HCT116 (cell line): ENCODE data around the gene MTSS2. TPM values are rescaled to one million over a fixed set of nuclear protein-coding genes. Genes with fewer than 3 reads are reported as not detected.

Source experiments
- ATAC-seq: fragments of 200-7000 bp; cut with Tn5 transposase; 2 replicates; pipeline ENCODE4 v1.9.1; 2020; ENCODE audit warnings: mild to moderate bottlenecking, moderate library complexity
- BruUV-seq: library from RNA; stranded (reverse); fragments of 400-500 nt; replicated peaks from 2 replicates; lab custom pipeline; 2021; lab: Mats Ljungman, UMichigan
- CTCF ChIA-PET: fragments of 300-600 bp; sonication (Branson Sonifier 250); formaldehyde crosslinking; loops from one replicate; lab custom pipeline; 2021; ENCODE audit warnings: antibody characterized with exemption; lab: Charles Lee
- POLR2A ChIA-PET: fragments of 300-600, 350-600 bp; sonication (Branson Sonifier 250); formaldehyde crosslinking; loops from one replicate; lab custom pipeline; 2021; ENCODE audit warnings: antibody characterized with exemption; lab: Charles Lee
- RAD21 ChIA-PET, 2 experiments: fragments of 300-600 bp; sonication (Branson Sonifier 250); formaldehyde crosslinking; loops; one replicate each; lab custom pipeline; 2023; ENCODE audit warnings: low total read pairs in 2 of 2; ENCODE audit not compliant: uncharacterized antibody in 2 of 2, unreplicated experiment in 2 of 2, low non-redundant PET in 1 of 2; lab: Charles Lee
- DNase-seq: peaks from one replicate; pipeline ENCODE4 v3.0.0-alpha.2; 2010; ENCODE audit warnings: low read depth, low spot score
- H2AFZ ChIP-seq: fragments of 200-600 bp; shearing (Covaris generic), sonication (generic); 2 replicates; pipeline ENCODE4 v1.6.1; 2017; ENCODE audit warnings: low read depth, mixed run types, mixed read lengths, antibody characterized with exemption, low read length; ENCODE audit not compliant: poor library complexity, severe bottlenecking
- H3K27ac ChIP-seq: 2 replicates; pipeline ENCODE4 v1.5.1; 2012; ENCODE audit warnings: low read depth, low read length
- H3K27me3 ChIP-seq: fragments of 200-600 bp; sonication (generic); 2 replicates; pipeline ENCODE4 v1.6.1; 2016; ENCODE audit warnings: mixed run types, low read length, mixed read lengths; ENCODE audit not compliant: insufficient read depth
- H3K36me3 ChIP-seq, 2 experiments: fragments of 200-500 bp in 1 of 2; fragments of 200-600 bp in 1 of 2; sonication (Bioruptor generic) in 1 of 2; sonication (generic) in 1 of 2; 2 replicates each; pipeline versions ENCODE4 v1.5.1 to v1.6.1; 2014 to 2016; ENCODE audit warnings: low read length in 2 of 2, inconsistent platforms in 1 of 2, mixed read lengths in 1 of 2, mixed run types in 1 of 2; ENCODE audit not compliant: insufficient read depth in 2 of 2, control insufficient read depth in 1 of 2
- H3K4me1 ChIP-seq, 2 experiments: fragments of 200-600 bp in 1 of 2; sonication (generic) in 1 of 2; 2 replicates each; pipeline versions ENCODE4 v1.5.1 to v1.6.1; 2012 to 2017; ENCODE audit warnings: low read length in 2 of 2, inconsistent platforms in 1 of 2, mild to moderate bottlenecking in 1 of 2, mixed read lengths in 1 of 2, mixed run types in 1 of 2, moderate library complexity in 1 of 2; ENCODE audit not compliant: insufficient read depth in 2 of 2, control insufficient read depth in 1 of 2
- H3K4me2 ChIP-seq: fragments of 200-600 bp; sonication (generic); 2 replicates; pipeline ENCODE4 v1.6.1; 2017; ENCODE audit warnings: mixed run types, low read length, mixed read lengths
- H3K4me3 ChIP-seq, 2 experiments: fragments of 200-600 bp in 1 of 2; sonication (generic) in 1 of 2; replicated peaks in 1 of 2; 2 replicates each; pipeline ENCODE4 v1.5.1; 2011 to 2016; ENCODE audit warnings: low read length in 2 of 2, control low read depth in 1 of 2, low read depth in 1 of 2, mild to moderate bottlenecking in 1 of 2, mixed read lengths in 1 of 2, mixed run types in 1 of 2
- H3K79me2 ChIP-seq: fragments of 200-600 bp; sonication (generic); 2 replicates; pipeline ENCODE4 v1.6.1; 2017; ENCODE audit warnings: mild to moderate bottlenecking, mixed run types, low read length, moderate library complexity, mixed read lengths; ENCODE audit not compliant: insufficient read depth
- H3K9ac ChIP-seq: fragments of 200-600 bp; sonication (generic); 2 replicates; pipeline ENCODE4 v1.6.1; 2016; ENCODE audit warnings: low read length, mixed read lengths
- H3K9me2 ChIP-seq: fragments of 200-600 bp; sonication (generic), shearing (Covaris generic); 2 replicates; pipeline ENCODE4 v1.6.1; 2017; ENCODE audit warnings: mixed run types, mild to moderate bottlenecking, moderate library complexity; ENCODE audit not compliant: insufficient read depth
- H3K9me3 ChIP-seq, 2 experiments: fragments of 200-500 bp in 1 of 2; fragments of 200-600 bp in 1 of 2; sonication (Bioruptor generic) in 1 of 2; sonication (generic) in 1 of 2; 2 replicates each; pipeline ENCODE4 v1.6.1; 2014 to 2017; ENCODE audit warnings: low read length in 2 of 2, mixed read lengths in 2 of 2, inconsistent platforms in 1 of 2, low read depth in 1 of 2, mild to moderate bottlenecking in 1 of 2, mixed run types in 1 of 2, moderate library complexity in 1 of 2; ENCODE audit not compliant: control insufficient read depth in 1 of 2, insufficient read depth in 1 of 2
- H4K20me1 ChIP-seq: fragments of 200-600 bp; sonication (generic), shearing (Covaris generic); 2 replicates; pipeline ENCODE4 v1.6.1; 2017; ENCODE audit warnings: mixed run types, mild to moderate bottlenecking, moderate library complexity; ENCODE audit not compliant: insufficient read depth
- CEBPB ChIP-seq: IDR thresholded peaks from 2 replicates; pipeline ENCODE4 v1.6.1; 2012; ENCODE audit warnings: low read depth
- EGR1 ChIP-seq: IDR thresholded peaks from 2 replicates; pipeline ENCODE4 v1.6.1; 2012; ENCODE audit warnings: low read depth
- FOSL1 ChIP-seq: IDR thresholded peaks from 2 replicates; pipeline ENCODE4 v1.6.1; 2012; ENCODE audit warnings: low read depth
- JUND ChIP-seq: IDR thresholded peaks from 2 replicates; pipeline ENCODE4 v1.6.1; 2012
- MAX ChIP-seq: IDR thresholded peaks from 2 replicates; pipeline ENCODE4 v1.6.1; 2012
- POLR2AphosphoS5 ChIP-seq: IDR thresholded peaks from 2 replicates; pipeline ENCODE4 v1.6.1; 2011; ENCODE audit warnings: mild to moderate bottlenecking, low read depth, low read length, moderate library complexity
- SIN3A ChIP-seq: IDR thresholded peaks from 2 replicates; pipeline ENCODE4 v1.6.1; 2012; ENCODE audit warnings: low read depth
- SP1 ChIP-seq: IDR thresholded peaks from 2 replicates; pipeline ENCODE4 v1.6.1; 2012; ENCODE audit warnings: low read depth
- SRF ChIP-seq: IDR thresholded peaks from 2 replicates; pipeline ENCODE4 v1.6.1; 2012; ENCODE audit warnings: low read depth
- YY1 ChIP-seq: IDR thresholded peaks from 2 replicates; pipeline ENCODE4 v1.6.1; 2011; ENCODE audit warnings: low read length, low read depth, moderate library complexity, mild to moderate bottlenecking; ENCODE audit not compliant: insufficient replicate concordance; ENCODE audit errors: extremely low read depth
- ZFX ChIP-seq: fragments of 450-650 bp; IDR thresholded peaks from 2 replicates; pipeline ENCODE4 v1.6.1; 2017
- ZNF274 ChIP-seq: fragments of 200-500 bp; sonication (Bioruptor generic); IDR thresholded peaks from 2 replicates; pipeline ENCODE4 v1.6.1; 2014; ENCODE audit warnings: mild to moderate bottlenecking, low read depth, low read length, inconsistent platforms
- intact Hi-C: fragments of 100-400 bp; cut with micrococcal nuclease; formaldehyde crosslinking; loops from 2 replicates; pipeline ENCODE4 v1.10.0; 2022
- total RNA-seq: library from RNA; stranded (reverse); gene quantifications from one replicate; pipeline ENCODE4 v1.2.1, GENCODE V29; 2021; ENCODE audit not compliant: unreplicated experiment
- TF ChIP-seq, protein P1 (sequence below), 3 experiments: fragments of 200-600 bp in 1 of 3; sonication (generic) in 1 of 3; IDR thresholded peaks in 2 of 3; conservative IDR thresholded peaks in 1 of 3; 2 replicates each; pipeline ENCODE4 v1.5.1; 2012 to 2017; ENCODE audit warnings: low read depth in 2 of 3, low read length in 2 of 3, antibody characterized with exemption in 1 of 3, borderline replicate concordance in 1 of 3, control low read depth in 1 of 3, mild to moderate bottlenecking in 1 of 3, mixed read lengths in 1 of 3, mixed run types in 1 of 3, moderate library complexity in 1 of 3; ENCODE audit not compliant: insufficient read depth in 1 of 3
- TF ChIP-seq, protein P2 (sequence below): IDR thresholded peaks from 2 replicates; pipeline ENCODE4 v1.6.1; 2011; ENCODE audit warnings: mild to moderate bottlenecking, low read length, moderate library complexity; ENCODE audit not compliant: insufficient replicate concordance; ENCODE audit errors: extremely low read depth
- TF ChIP-seq, protein P3 (sequence below): IDR thresholded peaks from 2 replicates; pipeline ENCODE4 v1.6.1; 2012

Gene MTSS2
- total RNA-seq, 1 experiment from 2014 or later: 41.8 TPM

- intact Hi-C loops: no loop called here
- CTCF ChIA-PET: interaction anchor here (0.8 kb wide), 1 partner anchor 105 kb away, joined by 3 read pairs; no protein-coding TSS in a partner anchor
- H3K9me2 ChIP-seq: no peaks in the 10 kb centered on the region
- H2AFZ ChIP-seq: no peak overlapping the region
- peaks cover 4 to 6% of the 10 kb centered on the region in 2 experiments; a peak in 3 of 4 replicates for H3K36me3 ChIP-seq
- no peak overlapping the region for H3K27ac ChIP-seq
- H3K4me3 ChIP-seq: no peak overlapping the region
- POLR2A ChIA-PET: no interaction called here
- no peaks in the 10 kb centered on the region for H3K4me1 ChIP-seq
- RAD21 ChIA-PET: no interaction called here
- H3K4me2 ChIP-seq: no peak overlapping the region
- TF ChIP-seq ZNF274 (no peak), CEBPB (no peak), MAX (no peak), ZFX (no peak), FOSL1 (no peak), SRF (no peak), EGR1 (no peak), SIN3A (no peak), POLR2AphosphoS5 (no peak), JUND (no peak), YY1 (no peak), SP1 (no peak)
- TF ChIP-seq, protein P1, sequence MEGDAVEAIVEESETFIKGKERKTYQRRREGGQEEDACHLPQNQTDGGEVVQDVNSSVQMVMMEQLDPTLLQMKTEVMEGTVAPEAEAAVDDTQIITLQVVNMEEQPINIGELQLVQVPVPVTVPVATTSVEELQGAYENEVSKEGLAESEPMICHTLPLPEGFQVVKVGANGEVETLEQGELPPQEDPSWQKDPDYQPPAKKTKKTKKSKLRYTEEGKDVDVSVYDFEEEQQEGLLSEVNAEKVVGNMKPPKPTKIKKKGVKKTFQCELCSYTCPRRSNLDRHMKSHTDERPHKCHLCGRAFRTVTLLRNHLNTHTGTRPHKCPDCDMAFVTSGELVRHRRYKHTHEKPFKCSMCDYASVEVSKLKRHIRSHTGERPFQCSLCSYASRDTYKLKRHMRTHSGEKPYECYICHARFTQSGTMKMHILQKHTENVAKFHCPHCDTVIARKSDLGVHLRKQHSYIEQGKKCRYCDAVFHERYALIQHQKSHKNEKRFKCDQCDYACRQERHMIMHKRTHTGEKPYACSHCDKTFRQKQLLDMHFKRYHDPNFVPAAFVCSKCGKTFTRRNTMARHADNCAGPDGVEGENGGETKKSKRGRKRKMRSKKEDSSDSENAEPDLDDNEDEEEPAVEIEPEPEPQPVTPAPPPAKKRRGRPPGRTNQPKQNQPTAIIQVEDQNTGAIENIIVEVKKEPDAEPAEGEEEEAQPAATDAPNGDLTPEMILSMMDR (IDR thresholded peaks at IDR 0.05 in 2 of 3, conservative IDR thresholded peaks at IDR 0.05 in 1 of 3; ENCODE audit: borderline replicate concordance in 1 of 3, insufficient read depth in 1 of 3, low read depth in 2 of 3, low read length in 2 of 3): no peak
- TF ChIP-seq, protein P2, sequence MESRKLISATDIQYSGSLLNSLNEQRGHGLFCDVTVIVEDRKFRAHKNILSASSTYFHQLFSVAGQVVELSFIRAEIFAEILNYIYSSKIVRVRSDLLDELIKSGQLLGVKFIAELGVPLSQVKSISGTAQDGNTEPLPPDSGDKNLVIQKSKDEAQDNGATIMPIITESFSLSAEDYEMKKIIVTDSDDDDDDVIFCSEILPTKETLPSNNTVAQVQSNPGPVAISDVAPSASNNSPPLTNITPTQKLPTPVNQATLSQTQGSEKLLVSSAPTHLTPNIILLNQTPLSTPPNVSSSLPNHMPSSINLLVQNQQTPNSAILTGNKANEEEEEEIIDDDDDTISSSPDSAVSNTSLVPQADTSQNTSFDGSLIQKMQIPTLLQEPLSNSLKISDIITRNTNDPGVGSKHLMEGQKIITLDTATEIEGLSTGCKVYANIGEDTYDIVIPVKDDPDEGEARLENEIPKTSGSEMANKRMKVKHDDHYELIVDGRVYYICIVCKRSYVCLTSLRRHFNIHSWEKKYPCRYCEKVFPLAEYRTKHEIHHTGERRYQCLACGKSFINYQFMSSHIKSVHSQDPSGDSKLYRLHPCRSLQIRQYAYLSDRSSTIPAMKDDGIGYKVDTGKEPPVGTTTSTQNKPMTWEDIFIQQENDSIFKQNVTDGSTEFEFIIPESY: no peak
- TF ChIP-seq, protein P3, sequence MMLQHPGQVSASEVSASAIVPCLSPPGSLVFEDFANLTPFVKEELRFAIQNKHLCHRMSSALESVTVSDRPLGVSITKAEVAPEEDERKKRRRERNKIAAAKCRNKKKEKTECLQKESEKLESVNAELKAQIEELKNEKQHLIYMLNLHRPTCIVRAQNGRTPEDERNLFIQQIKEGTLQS: no peak
- TF ChIP-seq, all 23 proteins: peak for 0
- DNase-seq (no peak), ATAC-seq (no peak)
- Histone ChIP-seq H4K20me1 (no peaks in the 10 kb centered on the region), H3K27me3 (no peaks in the 10 kb centered on the region), H3K9ac (no peak overlapping the region), H3K79me2 (no peaks in the 10 kb centered on the region), H3K9me3 (no peaks in the 10 kb centered on the region)
- no TSS peak for BruUV-seq
These were observed 19.8 kb downstream of the MTSS2 start for GRCh38 chr16:70665806-70666735.
